ENCODE data around the gene CALML5.

- TF ChIP-seq POLR2A (IDR thresholded peaks at IDR 0.05): no peak
- TF ChIP-seq POLR2AphosphoS5 (IDR thresholded peaks at IDR 0.05): no peak
- TF ChIP-seq CTCF (IDR thresholded peaks at IDR 0.05): no peak
Measured at GRCh38 chr10:5512331-5512730, 13.0 kb upstream of the CALML5 start.

All from prostate gland (tissue), 2 donors.